ENCODE measurements around the gene WDFY2.

GRCh38 chr13:51807041-51807440 lies 222.8 kb downstream of the WDFY2 start:
- TF ChIP-seq POLR2AphosphoS5 (IDR thresholded peaks at IDR 0.05) (no peak), POLR2A (IDR thresholded peaks at IDR 0.05) (no peak), CTCF (IDR thresholded peaks at IDR 0.05) (no peak)
